ENCODE measurements around the gene SIL1.
"Not testable (repeated sequence)": the region's sequence is repeated elsewhere in the genome, so short reads cannot be mapped to it uniquely, and the experiment has no call there.

The SIL1 gene

DNA sequence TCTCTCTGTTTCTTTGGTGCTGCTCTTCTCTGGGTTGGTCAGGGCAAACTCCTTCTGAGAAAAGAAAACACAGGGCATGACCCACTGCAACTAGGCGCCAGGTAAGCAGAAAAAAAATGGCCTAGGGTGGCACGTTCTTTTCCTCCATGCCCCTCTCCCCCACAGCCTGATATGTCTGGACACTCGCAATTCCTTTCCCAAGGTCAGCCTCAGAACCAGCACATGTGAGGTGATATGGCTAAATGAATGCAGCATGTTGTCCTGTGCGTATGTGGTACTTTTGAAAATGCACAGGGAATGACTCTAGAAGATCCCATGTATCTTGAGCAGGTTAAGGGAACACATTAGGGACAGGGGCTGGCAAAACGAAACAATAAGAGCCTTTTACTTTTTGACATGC is 77.0 kb downstream of the SIL1 start:
- TF ChIP-seq, protein P1, sequence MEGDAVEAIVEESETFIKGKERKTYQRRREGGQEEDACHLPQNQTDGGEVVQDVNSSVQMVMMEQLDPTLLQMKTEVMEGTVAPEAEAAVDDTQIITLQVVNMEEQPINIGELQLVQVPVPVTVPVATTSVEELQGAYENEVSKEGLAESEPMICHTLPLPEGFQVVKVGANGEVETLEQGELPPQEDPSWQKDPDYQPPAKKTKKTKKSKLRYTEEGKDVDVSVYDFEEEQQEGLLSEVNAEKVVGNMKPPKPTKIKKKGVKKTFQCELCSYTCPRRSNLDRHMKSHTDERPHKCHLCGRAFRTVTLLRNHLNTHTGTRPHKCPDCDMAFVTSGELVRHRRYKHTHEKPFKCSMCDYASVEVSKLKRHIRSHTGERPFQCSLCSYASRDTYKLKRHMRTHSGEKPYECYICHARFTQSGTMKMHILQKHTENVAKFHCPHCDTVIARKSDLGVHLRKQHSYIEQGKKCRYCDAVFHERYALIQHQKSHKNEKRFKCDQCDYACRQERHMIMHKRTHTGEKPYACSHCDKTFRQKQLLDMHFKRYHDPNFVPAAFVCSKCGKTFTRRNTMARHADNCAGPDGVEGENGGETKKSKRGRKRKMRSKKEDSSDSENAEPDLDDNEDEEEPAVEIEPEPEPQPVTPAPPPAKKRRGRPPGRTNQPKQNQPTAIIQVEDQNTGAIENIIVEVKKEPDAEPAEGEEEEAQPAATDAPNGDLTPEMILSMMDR (IDR thresholded peaks at IDR 0.05; ENCODE audit: control insufficient read depth, extremely low read depth, insufficient read depth) = no peak
- no peak for DNase-seq (ENCODE audit: low read depth)
- no peak overlapping the region for H3K4me3 ChIP-seq (ENCODE audit: low read depth, low read length)

DNA sequence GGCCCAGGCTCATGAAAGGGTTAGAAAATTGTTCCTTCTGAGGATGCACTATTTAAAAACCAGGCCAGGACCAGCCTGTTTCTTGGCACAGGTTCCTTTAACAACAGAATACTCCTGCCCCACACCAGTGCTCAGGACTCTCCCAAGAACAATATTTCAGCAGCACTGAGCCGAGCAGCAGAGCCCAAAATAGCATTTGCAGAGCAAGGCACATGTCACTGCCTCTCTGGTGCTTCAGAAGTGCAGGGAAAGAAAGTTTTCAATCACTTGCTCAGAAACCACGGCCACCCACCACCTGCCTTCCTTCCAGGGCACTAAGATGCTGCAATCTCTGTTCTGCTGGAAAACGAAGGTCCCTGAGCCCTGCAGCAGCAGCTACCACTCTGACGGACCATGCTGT is 77.6 kb downstream of the SIL1 start:
- no peak overlapping the region for H3K4me3 ChIP-seq (ENCODE audit: low read depth, low read length)
- TF ChIP-seq, protein P1 (IDR thresholded peaks at IDR 0.05; ENCODE audit: control insufficient read depth, extremely low read depth, insufficient read depth) = no peak
- DNase-seq (ENCODE audit: low read depth) = no peak

DNA sequence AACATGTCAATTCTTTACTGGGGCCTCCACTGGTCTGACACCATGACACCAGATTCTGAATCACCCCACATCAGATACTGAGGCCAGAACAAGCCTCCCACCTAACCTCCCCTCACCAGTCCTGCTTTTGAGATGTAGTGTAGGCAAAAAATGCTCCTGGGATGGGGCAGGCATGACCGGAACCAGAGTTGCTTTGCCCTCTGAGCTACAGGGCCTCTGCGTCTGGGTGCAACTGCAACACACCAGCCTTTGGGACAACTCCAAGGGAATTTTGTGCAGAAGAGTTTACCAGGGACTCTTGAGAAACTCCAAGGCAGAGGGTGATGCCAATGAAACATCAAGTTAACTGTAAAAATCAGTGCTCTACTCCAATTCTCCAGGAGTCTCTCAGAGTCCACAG is 79.4 kb downstream of the SIL1 start:
- no peak overlapping the region for H3K4me3 ChIP-seq (ENCODE audit: low read depth, low read length)
- TF ChIP-seq, protein P1 (IDR thresholded peaks at IDR 0.05; ENCODE audit: control insufficient read depth, extremely low read depth, insufficient read depth) = no peak
- no peak for DNase-seq (ENCODE audit: low read depth)

DNA sequence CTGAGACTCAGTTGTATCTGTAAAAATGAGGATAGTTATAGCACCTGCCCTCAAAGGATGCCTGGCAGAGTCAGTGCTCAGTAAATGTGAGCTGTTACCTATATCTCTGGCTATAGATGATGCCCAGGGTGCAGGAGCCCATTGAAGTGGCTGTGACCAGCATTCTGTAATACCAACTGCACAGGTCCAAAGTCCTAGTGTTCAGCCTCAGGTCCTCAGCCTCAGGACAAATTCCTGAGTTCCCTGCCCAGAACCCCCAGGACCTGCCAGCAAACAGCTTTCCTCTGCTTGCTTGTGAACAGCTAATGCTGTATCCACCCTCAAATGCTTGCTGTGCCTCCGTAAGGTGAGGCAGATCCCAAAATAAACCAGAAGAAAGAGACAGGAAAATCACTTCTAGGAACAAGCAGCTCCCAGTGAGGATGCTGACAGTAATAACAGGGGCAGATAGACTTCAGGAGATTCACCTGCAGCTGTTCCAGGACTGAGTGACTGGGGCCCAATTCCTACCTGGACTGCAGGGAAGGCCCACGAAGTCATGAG is 80.8 kb downstream of the SIL1 start:
- no peak for DNase-seq (ENCODE audit: low read depth)
- TF ChIP-seq, protein P1 (IDR thresholded peaks at IDR 0.05; ENCODE audit: control insufficient read depth, extremely low read depth, insufficient read depth) = no peak
- no peak overlapping the region for H3K4me3 ChIP-seq (ENCODE audit: low read depth, low read length)

DNA sequence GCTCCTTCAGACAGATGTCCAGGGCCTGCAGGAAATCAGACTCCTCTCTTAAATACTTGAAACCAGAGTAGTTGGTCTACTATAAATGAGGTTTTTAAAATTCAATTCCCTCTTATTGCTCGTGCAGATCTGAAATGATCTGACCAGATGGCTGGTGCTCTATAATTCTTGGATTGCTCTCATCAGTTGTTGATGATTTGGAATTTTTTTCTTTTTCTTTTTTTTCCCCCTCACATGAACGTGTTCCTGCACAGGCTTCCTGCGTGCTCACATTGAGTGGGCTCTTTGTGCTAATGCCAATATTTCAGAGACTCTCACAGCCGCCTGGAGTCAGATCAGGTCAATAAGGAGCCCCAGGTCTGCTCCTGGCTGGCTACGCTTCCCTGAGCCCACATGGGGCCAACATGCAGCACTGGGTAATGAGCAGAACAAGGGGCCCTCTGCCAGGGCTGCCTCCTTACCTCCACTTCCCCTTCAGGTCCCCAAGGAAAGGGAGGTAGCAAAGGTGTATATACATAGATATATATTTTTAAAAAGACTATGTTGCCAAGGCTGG is 82.0 kb downstream of the SIL1 start:
- no peak for DNase-seq (ENCODE audit: low read depth)
- TF ChIP-seq, protein P1 (IDR thresholded peaks at IDR 0.05; ENCODE audit: control insufficient read depth, extremely low read depth, insufficient read depth) = no peak
- H3K4me3 ChIP-seq (ENCODE audit: low read depth, low read length) = no peak overlapping the region

DNA sequence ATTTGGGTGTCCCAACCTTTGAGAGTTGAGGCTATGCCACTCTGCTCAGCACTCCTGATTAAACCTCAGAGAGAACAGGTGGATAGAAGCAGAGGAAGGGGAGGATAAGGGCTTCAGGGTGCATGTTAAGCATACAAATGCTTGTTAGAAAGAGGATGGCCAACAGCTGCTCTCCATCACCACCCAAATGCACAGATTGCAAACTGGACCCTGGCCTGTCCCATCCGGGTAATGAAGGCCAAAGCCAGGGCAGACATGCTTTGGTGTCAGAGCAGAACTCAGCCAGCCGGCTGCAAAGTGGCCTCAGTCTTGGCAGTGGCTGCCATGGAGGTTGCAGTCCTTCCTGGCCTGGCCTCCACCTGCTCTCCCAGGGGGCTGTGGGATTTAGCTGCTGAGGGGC is 84.3 kb downstream of the SIL1 start:
- no peak for DNase-seq (ENCODE audit: low read depth)
- H3K4me3 ChIP-seq (ENCODE audit: low read depth, low read length) = no peak overlapping the region
- TF ChIP-seq, protein P1 (IDR thresholded peaks at IDR 0.05; ENCODE audit: control insufficient read depth, extremely low read depth, insufficient read depth) = no peak

DNA sequence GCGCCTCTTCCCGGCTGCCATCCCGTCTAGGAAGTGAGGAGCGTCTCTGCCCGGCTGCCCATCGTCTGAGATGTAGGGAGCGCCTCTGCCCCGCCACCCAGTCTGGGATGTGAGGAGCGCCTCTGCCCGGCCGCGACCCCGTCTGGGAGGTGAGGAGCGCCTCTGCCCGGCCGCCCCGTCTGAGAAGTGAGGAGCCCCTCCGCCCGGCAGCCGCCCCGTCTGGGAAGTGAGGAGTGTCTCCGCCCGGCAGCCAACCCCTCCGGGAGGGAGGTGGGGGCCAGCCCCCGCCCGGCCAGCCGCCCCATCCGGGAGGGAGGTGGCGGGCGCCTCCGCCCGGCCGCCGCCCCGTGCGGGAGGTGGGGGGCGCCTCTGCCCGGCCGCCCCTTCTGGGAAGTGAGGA is 85.8 kb downstream of the SIL1 start:
- not testable (repeated sequence) for H3K4me3 ChIP-seq (ENCODE audit: low read depth, low read length); DNase-seq (ENCODE audit: low read depth)

Data from LNCaP clone FGC (cell line).